ENCODE data around the gene LSS. TPM values are rescaled to one million over a fixed set of nuclear protein-coding genes. Genes with fewer than 3 reads are reported as not detected.
"Not testable (repeated sequence)": the region's sequence is repeated elsewhere in the genome, so short reads cannot be mapped to it uniquely, and the experiment has no call there.

LSS gene
- total RNA-seq, 1 experiment from 2014 or later, result 45.7 TPM

DNA sequence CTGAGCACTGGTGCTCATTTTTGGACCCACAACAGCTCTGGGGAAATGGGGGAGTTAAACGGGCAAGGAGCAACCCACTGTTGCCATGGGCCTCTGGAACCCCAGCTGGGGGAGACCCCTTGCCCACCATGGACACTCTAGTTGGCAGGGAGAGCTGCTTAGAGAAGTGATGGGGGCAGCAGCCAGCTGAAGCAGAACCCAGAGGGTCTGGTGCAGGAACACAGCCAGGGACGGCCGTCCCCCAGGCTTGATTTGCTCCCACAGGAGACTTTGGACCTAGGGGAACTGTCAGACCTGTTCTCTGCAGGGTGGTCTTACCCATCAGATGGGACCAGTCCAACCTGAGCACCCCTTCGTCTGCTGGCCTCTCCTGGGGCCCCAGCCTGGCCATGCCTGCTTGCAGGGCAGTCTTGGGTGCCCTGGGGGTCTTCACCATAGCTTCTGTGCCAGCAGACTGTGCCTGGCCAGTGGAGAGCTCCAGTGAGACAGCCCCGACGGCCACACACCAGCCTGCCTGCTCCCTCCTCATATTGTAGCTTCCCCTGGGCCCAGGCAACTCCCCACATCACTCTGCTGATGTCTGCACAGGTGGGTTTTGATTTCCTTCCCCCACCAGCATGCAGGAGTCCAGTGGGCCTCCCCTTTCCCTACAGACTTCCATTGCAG, 55.6 kb downstream of the LSS start:
- no peak for ATAC-seq
- peaks cover 31% of the 10 kb centered on the region for H3K79me2 ChIP-seq (ENCODE audit: low read length)
- no peak overlapping the region for H2AFZ ChIP-seq (ENCODE audit: low read length)
- no peak overlapping the region for H3K4me3 ChIP-seq (ENCODE audit: low read length)
- no peak overlapping the region for H3K4me2 ChIP-seq (ENCODE audit: low read length)
- H3K27ac ChIP-seq (ENCODE audit: low read length), result no peak overlapping the region
- H3K27me3 ChIP-seq (ENCODE audit: low read length), result no peaks in the 10 kb centered on the region
- H3K9me2 ChIP-seq (replicated peaks; ENCODE audit: low read length), result no peaks in the 10 kb centered on the region
- H3K9me3 ChIP-seq (ENCODE audit: low read length), result no peaks in the 10 kb centered on the region
- DNase-seq, result no peak
- H3K36me3 ChIP-seq (ENCODE audit: low read depth, low read length), result 0 out of 2 replicates have a peak, but pooled peaks cover 6% of the 10 kb centered on the region
- H3F3A ChIP-seq (ENCODE audit: low read length, unreplicated experiment), result no peaks in the 10 kb centered on the region
- TF ChIP-seq EZH2 (IDR thresholded peaks at IDR 0.05; ENCODE audit: low read length, unreplicated experiment) (no peak), EZH2phosphoT487 (IDR thresholded peaks at IDR 0.05; ENCODE audit: borderline replicate concordance, low read length) (no peak)
- TF ChIP-seq, protein P1, sequence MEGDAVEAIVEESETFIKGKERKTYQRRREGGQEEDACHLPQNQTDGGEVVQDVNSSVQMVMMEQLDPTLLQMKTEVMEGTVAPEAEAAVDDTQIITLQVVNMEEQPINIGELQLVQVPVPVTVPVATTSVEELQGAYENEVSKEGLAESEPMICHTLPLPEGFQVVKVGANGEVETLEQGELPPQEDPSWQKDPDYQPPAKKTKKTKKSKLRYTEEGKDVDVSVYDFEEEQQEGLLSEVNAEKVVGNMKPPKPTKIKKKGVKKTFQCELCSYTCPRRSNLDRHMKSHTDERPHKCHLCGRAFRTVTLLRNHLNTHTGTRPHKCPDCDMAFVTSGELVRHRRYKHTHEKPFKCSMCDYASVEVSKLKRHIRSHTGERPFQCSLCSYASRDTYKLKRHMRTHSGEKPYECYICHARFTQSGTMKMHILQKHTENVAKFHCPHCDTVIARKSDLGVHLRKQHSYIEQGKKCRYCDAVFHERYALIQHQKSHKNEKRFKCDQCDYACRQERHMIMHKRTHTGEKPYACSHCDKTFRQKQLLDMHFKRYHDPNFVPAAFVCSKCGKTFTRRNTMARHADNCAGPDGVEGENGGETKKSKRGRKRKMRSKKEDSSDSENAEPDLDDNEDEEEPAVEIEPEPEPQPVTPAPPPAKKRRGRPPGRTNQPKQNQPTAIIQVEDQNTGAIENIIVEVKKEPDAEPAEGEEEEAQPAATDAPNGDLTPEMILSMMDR (conservative IDR thresholded peaks at IDR 0.05; ENCODE audit: low read depth, low read length), result no peak
- intact Hi-C loops (cut with micrococcal nuclease), result no loop called here
- CTCF ChIA-PET, result no interaction called here
- H4K20me1 ChIP-seq (ENCODE audit: low read length), result no peaks in the 10 kb centered on the region
- H3K9ac ChIP-seq (ENCODE audit: low read length), result no peak overlapping the region
- H3K4me1 ChIP-seq (ENCODE audit: insufficient read depth, low read length), result peaks cover 12% of the 10 kb centered on the region
- POLR2A ChIA-PET (ENCODE audit: unreplicated experiment), result no interaction called here
- no TSS peak for BruUV-seq (replicated peaks)

DNA sequence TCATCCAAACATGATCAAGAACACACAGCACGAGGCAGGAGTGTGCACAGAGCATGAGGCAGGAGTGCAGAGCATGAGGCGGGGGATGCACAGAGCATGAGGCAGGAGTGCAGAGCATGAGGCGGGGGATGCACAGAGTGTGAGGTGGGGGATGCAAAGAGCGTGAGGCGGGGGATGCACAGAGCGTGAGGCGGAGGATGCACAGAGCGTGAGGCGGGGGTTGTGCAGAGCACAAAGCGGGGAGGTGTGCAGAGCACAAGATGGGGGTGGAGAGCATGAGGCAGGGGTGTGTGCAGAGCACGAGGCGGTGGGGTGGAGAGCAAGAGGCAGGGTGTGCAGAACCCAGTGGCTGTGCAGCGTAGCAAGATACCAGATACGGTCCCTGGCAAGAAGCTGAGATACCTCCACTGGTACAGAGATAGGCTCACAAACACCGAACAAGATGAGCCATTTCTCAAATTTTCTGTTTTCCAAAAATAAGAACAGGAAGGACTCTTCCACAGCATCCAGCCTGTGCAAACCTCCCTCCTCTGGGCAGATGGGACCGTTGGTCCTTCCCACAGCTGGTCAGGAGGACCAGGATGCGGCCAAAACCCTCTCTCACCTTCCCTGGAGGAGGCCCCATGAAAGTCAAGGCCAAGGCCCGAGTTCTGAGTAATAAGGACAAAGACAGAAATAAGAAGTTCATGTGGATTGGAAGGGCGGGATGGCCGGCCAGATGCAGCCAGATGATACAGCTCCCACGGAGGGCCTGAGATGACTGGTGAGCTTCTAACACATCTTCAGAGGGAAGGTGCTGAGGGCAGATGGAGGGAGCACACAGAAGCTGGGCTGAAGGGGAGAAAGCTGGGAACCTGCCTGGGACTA, 56.3 kb downstream of the LSS start:
- peaks cover 27% of the 10 kb centered on the region for H3K79me2 ChIP-seq (ENCODE audit: low read length)
- no TSS peak for BruUV-seq (replicated peaks)
- intact Hi-C loops (cut with micrococcal nuclease), result no loop called here
- no peak overlapping the region for H2AFZ ChIP-seq (ENCODE audit: low read length)
- no peaks in the 10 kb centered on the region for H4K20me1 ChIP-seq (ENCODE audit: low read length)
- H3K27me3 ChIP-seq (ENCODE audit: low read length), result no peaks in the 10 kb centered on the region
- DNase-seq (no peak), ATAC-seq (no peak)
- H3K9me2 ChIP-seq (replicated peaks; ENCODE audit: low read length), result no peaks in the 10 kb centered on the region
- no peak overlapping the region for H3K4me2 ChIP-seq (ENCODE audit: low read length)
- ChIA-PET CTCF (no interaction called here), POLR2A (ENCODE audit: unreplicated experiment) (no interaction called here)
- H3K27ac ChIP-seq (ENCODE audit: low read length), result no peak overlapping the region
- no peak overlapping the region for H3K4me3 ChIP-seq (ENCODE audit: low read length)
- H3K4me1 ChIP-seq (ENCODE audit: insufficient read depth, low read length), result peaks cover 12% of the 10 kb centered on the region
- 0 out of 2 replicates have a peak, but pooled peaks cover 6% of the 10 kb centered on the region for H3K36me3 ChIP-seq (ENCODE audit: low read depth, low read length)
- TF ChIP-seq, protein P1 (conservative IDR thresholded peaks at IDR 0.05; ENCODE audit: low read depth, low read length), result no peak
- TF ChIP-seq EZH2phosphoT487 (IDR thresholded peaks at IDR 0.05; ENCODE audit: borderline replicate concordance, low read length) (no peak), EZH2 (IDR thresholded peaks at IDR 0.05; ENCODE audit: low read length, unreplicated experiment) (no peak)
- H3F3A ChIP-seq (ENCODE audit: low read length, unreplicated experiment), result no peaks in the 10 kb centered on the region
- H3K9me3 ChIP-seq (ENCODE audit: low read length), result no peaks in the 10 kb centered on the region
- no peak overlapping the region for H3K9ac ChIP-seq (ENCODE audit: low read length)

- Histone ChIP-seq H2AFZ (ENCODE audit: low read length) (no peak overlapping the region), H3F3A (ENCODE audit: low read length, unreplicated experiment) (no peaks in the 10 kb centered on the region), H4K20me1 (ENCODE audit: low read length) (no peaks in the 10 kb centered on the region), H3K27me3 (ENCODE audit: low read length) (no peaks in the 10 kb centered on the region), H3K36me3 (ENCODE audit: low read depth, low read length) (0 out of 2 replicates have a peak, but pooled peaks cover 6% of the 10 kb centered on the region), H3K4me1 (ENCODE audit: insufficient read depth, low read length) (peaks cover 12% of the 10 kb centered on the region), H3K27ac (ENCODE audit: low read length) (no peak overlapping the region), H3K4me2 (ENCODE audit: low read length) (no peak overlapping the region), H3K9ac (ENCODE audit: low read length) (no peak overlapping the region), H3K9me3 (ENCODE audit: low read length) (no peaks in the 10 kb centered on the region), H3K9me2 (replicated peaks; ENCODE audit: low read length) (no peaks in the 10 kb centered on the region), H3K4me3 (ENCODE audit: low read length) (no peak overlapping the region), H3K79me2 (ENCODE audit: low read length) (peaks cover 27% of the 10 kb centered on the region)
- no peak for TF ChIP-seq EZH2phosphoT487 (IDR thresholded peaks at IDR 0.05; ENCODE audit: borderline replicate concordance, low read length)
- no peak for TF ChIP-seq EZH2 (IDR thresholded peaks at IDR 0.05; ENCODE audit: low read length, unreplicated experiment)
- TF ChIP-seq, protein P1 (conservative IDR thresholded peaks at IDR 0.05; ENCODE audit: low read depth, low read length), result no peak
- intact Hi-C loops (cut with micrococcal nuclease), result no loop called here
- BruUV-seq (replicated peaks), result no TSS peak
- ChIA-PET CTCF (no interaction called here), POLR2A (ENCODE audit: unreplicated experiment) (no interaction called here)
- DNase-seq (no peak), ATAC-seq (no peak)
Observed at GRCh38 chr21:46171585-46171984, 57.0 kb downstream of the LSS start.

DNA sequence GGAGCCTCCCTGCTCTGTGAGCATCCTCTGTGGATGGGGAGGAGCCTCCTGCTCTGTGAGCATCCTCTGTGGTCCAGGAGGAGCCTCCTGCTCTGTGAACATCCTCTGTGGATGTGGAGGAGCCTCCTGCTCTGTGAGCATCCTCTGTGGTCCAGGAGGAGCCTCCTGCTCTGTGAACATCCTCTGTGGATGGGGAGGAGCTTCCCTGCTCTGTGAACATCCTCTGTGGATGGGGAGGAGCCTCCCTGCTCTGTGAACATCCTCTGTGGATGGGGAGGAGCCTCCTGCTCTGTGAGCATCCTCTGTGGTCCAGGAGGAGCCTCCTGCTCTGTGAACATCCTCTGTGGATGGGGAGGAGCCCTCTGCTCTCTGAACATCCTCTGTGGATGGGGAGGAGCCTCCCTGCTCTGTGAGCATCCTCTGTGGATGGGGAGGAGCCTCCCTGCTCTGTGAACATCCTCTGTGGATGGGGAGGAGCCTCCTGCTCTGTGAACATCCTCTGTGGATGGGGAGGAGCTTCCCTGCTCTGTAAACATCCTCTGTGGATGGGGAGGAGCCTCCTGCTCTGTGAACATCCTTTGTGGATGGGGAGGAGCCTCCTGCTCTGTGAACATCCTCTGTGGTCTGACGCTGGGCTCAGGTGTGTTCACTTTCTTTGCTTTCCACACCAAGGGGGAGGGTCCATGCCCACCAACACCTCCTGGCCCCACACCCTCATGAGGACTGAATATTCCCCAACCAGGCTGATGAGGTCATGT, 58.0 kb downstream of the LSS start:
- H3K9me3 ChIP-seq (ENCODE audit: low read length); H3K27me3 ChIP-seq (ENCODE audit: low read length); BruUV-seq (replicated peaks); H3K9me2 ChIP-seq (replicated peaks; ENCODE audit: low read length); H2AFZ ChIP-seq (ENCODE audit: low read length); H3K27ac ChIP-seq (ENCODE audit: low read length); intact Hi-C loops (cut with micrococcal nuclease); H3K9ac ChIP-seq (ENCODE audit: low read length); H3F3A ChIP-seq (ENCODE audit: low read length, unreplicated experiment); H3K4me3 ChIP-seq (ENCODE audit: low read length); DNase-seq; H3K36me3 ChIP-seq (ENCODE audit: low read depth, low read length); H3K4me2 ChIP-seq (ENCODE audit: low read length); H3K4me1 ChIP-seq (ENCODE audit: insufficient read depth, low read length); H4K20me1 ChIP-seq (ENCODE audit: low read length); CTCF ChIA-PET; ATAC-seq; POLR2A ChIA-PET (ENCODE audit: unreplicated experiment): not testable (repeated sequence)
- peaks cover 25% of the 10 kb centered on the region for H3K79me2 ChIP-seq (ENCODE audit: low read length)
